NB4 (cell line): Measurements from ENCODE around the gene BARHL1.

Experiments
- CTCF ChIP-seq: IDR thresholded peaks from one replicate; pipeline ENCODE4 v1.5.1; 2012; ENCODE audit warnings: low read depth, low read length
- MAX ChIP-seq: IDR thresholded peaks from 2 replicates; pipeline ENCODE4 v1.6.1; 2011; ENCODE audit warnings: low read depth, low read length
- MYC ChIP-seq: IDR thresholded peaks from 2 replicates; pipeline ENCODE4 v1.6.1; 2011; ENCODE audit warnings: low read depth, low read length
- POLR2A ChIP-seq: IDR thresholded peaks from 2 replicates; pipeline ENCODE4 v1.6.1; 2011; ENCODE audit warnings: mild to moderate bottlenecking; ENCODE audit not compliant: insufficient read length; ENCODE audit errors: extremely low read depth

- TF ChIP-seq POLR2A (no peak), CTCF (no peak), MAX (no peak), MYC (no peak)
Observed at GRCh38 chr9:132583584-132584304, 1.3 kb downstream of the BARHL1 start.
